Activated T-cell treated with anti-CD3 and anti-CD28 coated beads for 4 hours (primary cell): ENCODE results near the gene ATP5ME.
"Not testable (repeated sequence)": the region's sequence is repeated elsewhere in the genome, so short reads cannot be mapped to it uniquely, and the experiment has no call there.

Experiments used
- DNase-seq: peaks from one replicate; pipeline ENCODE4 v3.0.0-alpha.2; 2020

ATP5ME gene

GRCh38 chr4:704198-704891 is 30.3 kb upstream of the ATP5ME start:
- no peak for DNase-seq

GRCh38 chr4:703336-704197 is 29.5 kb upstream of the ATP5ME start:
- DNase-seq, result no peak

GRCh38 chr4:702618-703048 is 28.6 kb upstream of the ATP5ME start:
- DNase-seq, result no peak

GRCh38 chr4:700587-701264 is 26.6 kb upstream of the ATP5ME start:
- DNase-seq, result no peak

- no peak for DNase-seq
These were observed 25.9 kb upstream of the ATP5ME start for GRCh38 chr4:699816-700580.

GRCh38 chr4:694341-694940 is 20.4 kb upstream of the ATP5ME start:
- not testable (repeated sequence) for DNase-seq

- no peak for DNase-seq
These were observed 18.9 kb upstream of the ATP5ME start for GRCh38 chr4:692771-693554.

- DNase-seq, result no peak
These were observed 15.6 kb upstream of the ATP5ME start for GRCh38 chr4:689723-690122.

GRCh38 chr4:688854-689681 is 15.0 kb upstream of the ATP5ME start, which contains the start of gene SLC49A3:
TSS of gene SLC49A3 (minus strand) at chr4:689151. CDS start at chr4:689127, 24 bp downstream.
- DNase-seq, result no peak

GRCh38 chr4:687971-688853 is 14.1 kb upstream of the ATP5ME start:
- DNase-seq, result no peak

GRCh38 chr4:687048-687970 is 13.2 kb upstream of the ATP5ME start:
- DNase-seq, result no peak

GRCh38 chr4:686413-687040 is 12.5 kb upstream of the ATP5ME start:
- no peak for DNase-seq

GRCh38 chr4:685679-686412 is 11.8 kb upstream of the ATP5ME start:
- DNase-seq, result no peak

- DNase-seq, result no peak
These were observed 10.7 kb upstream of the ATP5ME start for GRCh38 chr4:684623-685327.

GRCh38 chr4:683982-684622 is 10.0 kb upstream of the ATP5ME start:
- no peak for DNase-seq
